T-helper 1 cell treated with Interleukin-12 subunit alpha and Interleukin-12 subunit beta and Interleukin-4 antibody, amounts not matched to agents 30 μg/mL and 1 μg/mL, for 36 hours (primary cell): ENCODE measurements around the gene SLC26A11.

ENCODE experiments used
- H3K27ac Mint-ChIP-seq: one replicate; pipeline ENCODE4 v1.8.0; 2021; ENCODE audit warnings: mild to moderate bottlenecking, mixed read lengths
- H3K27me3 Mint-ChIP-seq: one replicate; pipeline ENCODE4 v1.8.0; 2021; ENCODE audit warnings: low read depth, mixed read lengths
- H3K36me3 Mint-ChIP-seq: one replicate; pipeline ENCODE4 v1.8.0; 2021; ENCODE audit warnings: low read depth, mixed read lengths
- H3K4me1 Mint-ChIP-seq: one replicate; pipeline ENCODE4 v1.8.0; 2021; ENCODE audit warnings: low read depth, mixed read lengths
- H3K4me3 Mint-ChIP-seq: one replicate; pipeline ENCODE4 v1.8.0; 2021; ENCODE audit warnings: mild to moderate bottlenecking, moderate library complexity, mixed read lengths
- H3K9me3 Mint-ChIP-seq: one replicate; pipeline ENCODE4 v1.8.0; 2021; ENCODE audit warnings: mixed read lengths

SLC26A11 gene

DNA sequence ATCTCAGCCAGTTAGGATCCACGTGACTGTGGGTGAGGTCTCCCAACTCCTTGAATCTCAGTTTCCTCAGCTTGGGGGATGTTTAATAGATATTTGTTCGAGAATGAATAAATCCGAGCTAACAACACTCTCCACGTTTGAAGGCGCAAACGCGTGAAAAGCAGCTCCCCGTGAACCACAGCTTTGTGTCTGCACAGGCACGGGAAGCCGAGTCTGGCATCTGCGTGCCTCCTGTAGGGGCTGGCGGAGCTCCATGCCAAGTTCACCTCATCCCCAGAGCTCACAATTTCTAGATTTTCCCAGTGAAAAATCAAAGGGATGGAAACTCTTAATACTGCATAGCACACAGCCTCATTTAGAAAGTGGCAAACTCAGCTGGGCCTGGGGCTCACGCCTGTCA lies 14.4 kb upstream of the SLC26A11 start:
- no peaks in the 10 kb centered on the region for H3K27me3 Mint-ChIP-seq
- H3K4me3 Mint-ChIP-seq = no peak overlapping the region
- H3K36me3 Mint-ChIP-seq = peaks cover 5% of the 10 kb centered on the region
- H3K27ac Mint-ChIP-seq = no peak overlapping the region
- H3K4me1 Mint-ChIP-seq = no peaks in the 10 kb centered on the region
- no peaks in the 10 kb centered on the region for H3K9me3 Mint-ChIP-seq

DNA sequence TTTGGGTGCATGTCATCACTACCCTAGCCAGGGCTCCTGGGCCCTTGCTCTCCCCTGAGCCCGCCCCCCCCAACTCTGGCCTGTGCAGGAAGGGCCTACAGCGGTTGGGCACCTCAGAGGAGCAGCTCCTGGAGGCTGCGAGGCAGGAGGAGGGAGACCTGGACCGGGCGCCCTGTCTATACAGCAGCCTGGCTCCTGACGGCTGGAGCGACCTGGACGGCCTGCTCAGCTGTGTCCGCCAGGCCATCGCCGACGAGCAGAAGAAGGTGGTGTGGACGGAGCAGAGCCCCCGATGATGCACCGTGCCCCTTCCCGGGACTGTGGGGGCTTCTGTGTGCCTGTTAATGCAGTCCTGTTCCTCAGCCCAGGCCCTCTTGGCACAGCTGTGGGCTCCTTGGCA lies 12.2 kb upstream of the SLC26A11 start:
- Mint-ChIP-seq H3K27ac (no peak overlapping the region), H3K4me1 (no peaks in the 10 kb centered on the region), H3K4me3 (no peak overlapping the region), H3K36me3 (peaks cover 5% of the 10 kb centered on the region), H3K9me3 (no peaks in the 10 kb centered on the region), H3K27me3 (no peaks in the 10 kb centered on the region)

DNA sequence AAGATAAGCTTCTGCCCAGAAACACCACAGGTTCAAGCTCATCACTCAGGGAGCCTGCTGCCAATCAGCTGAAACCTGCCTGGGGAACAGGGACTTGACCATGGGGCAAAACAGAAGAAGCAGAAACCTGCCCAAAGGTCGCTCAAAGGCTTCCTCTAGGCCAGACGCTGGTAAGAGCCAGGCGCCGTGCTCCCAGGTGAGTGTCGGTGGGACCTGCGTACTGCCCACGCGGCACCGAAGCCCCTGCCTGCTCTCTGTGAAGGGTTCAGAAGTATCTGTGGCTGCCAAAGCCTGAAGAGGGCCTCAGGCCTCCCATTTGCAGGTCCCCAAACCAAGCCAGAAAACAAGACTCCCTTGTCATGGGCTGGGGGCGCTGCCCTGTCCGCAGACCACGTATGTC lies 10.5 kb upstream of the SLC26A11 start:
- H3K4me3 Mint-ChIP-seq = no peak overlapping the region
- H3K9me3 Mint-ChIP-seq = no peaks in the 10 kb centered on the region
- H3K36me3 Mint-ChIP-seq = peaks cover 3% of the 10 kb centered on the region
- no peaks in the 10 kb centered on the region for H3K27me3 Mint-ChIP-seq
- H3K4me1 Mint-ChIP-seq = no peaks in the 10 kb centered on the region
- H3K27ac Mint-ChIP-seq = no peak overlapping the region

DNA sequence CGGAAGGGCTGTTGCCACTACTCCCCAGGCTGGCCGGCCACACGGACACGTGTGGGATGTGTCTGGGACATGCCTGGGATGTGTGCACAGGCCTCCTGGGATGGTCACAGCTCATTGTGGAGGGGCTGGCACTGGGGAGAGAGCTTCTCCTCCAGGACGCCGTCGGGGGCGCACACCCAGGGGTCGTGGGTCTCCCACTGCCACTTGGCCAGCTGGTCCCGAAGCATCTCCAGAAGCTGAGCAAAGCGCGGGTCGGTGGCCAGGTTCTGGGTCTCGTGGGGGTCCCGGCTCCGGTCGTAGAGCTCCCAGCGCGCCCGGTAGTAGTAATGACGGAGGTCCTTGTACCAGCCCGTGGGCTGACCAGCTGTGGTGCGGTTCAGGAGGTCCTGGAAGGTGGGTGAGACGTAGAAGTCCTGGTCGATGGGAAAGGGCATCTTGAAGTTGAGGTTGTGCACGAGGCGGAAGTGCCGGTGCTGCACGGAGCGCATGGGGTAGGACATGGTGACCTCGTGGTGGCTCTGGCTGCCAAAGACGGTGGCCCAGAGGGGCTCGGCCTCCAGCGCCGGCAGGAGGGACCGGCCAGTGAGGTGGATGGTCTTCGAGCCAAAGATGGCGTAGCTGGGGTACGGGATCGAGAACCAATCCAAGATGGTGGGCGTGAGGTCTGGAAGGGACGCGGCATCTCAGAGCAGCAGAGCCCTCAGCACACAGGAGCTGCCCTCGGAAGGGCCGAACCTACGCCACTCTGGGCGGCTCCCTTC lies 9.7 kb upstream of the SLC26A11 start:
- Mint-ChIP-seq H3K4me3 (no peak overlapping the region), H3K27ac (no peak overlapping the region), H3K4me1 (no peaks in the 10 kb centered on the region), H3K36me3 (peaks cover 3% of the 10 kb centered on the region), H3K27me3 (no peaks in the 10 kb centered on the region), H3K9me3 (no peaks in the 10 kb centered on the region)

DNA sequence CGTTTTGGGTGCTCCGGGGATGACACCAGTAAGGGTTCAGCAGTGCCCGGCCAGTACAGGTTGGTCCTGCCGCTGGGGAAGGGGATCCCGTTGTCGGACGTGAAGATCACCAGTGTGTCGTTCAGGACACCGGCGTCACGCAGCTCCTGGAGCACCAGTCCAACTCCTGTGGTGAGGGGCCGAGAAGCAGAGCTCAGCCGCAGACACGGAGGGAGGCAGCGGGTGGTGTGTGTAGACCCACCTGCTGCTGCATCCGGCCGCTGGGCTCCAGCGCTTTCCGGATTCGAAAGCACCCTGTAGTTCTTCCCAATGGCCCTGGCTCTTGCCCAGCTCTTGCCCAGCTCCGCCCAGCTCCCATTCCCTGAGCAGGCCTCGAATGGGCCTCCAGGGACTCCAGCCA lies 8.1 kb upstream of the SLC26A11 start:
- Mint-ChIP-seq H3K36me3 (peaks cover 8% of the 10 kb centered on the region), H3K27me3 (no peaks in the 10 kb centered on the region), H3K4me1 (no peaks in the 10 kb centered on the region), H3K27ac (no peak overlapping the region), H3K4me3 (no peak overlapping the region), H3K9me3 (no peaks in the 10 kb centered on the region)

DNA sequence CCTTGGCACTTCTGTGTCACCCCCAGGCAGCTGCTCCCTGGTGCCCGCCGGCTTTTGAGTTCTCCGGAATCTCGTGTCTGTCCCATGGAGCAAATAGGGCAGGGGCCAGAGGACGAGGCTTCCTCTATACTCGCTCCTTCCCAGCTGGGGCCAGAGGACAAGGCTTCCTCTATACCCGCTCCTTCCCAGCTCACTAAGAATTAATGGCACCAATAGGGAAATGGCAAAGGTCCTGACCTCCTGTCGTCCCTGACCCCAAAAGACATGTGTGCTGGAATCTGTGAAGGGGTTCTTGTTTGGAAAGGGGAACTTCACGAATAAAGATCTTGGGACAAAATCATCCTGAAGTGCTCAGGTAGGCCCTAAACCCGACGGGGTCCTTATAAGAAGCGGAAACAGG lies 7.7 kb upstream of the SLC26A11 start:
- Mint-ChIP-seq H3K36me3 (peaks cover 9% of the 10 kb centered on the region), H3K27me3 (no peaks in the 10 kb centered on the region), H3K4me3 (no peak overlapping the region), H3K4me1 (no peaks in the 10 kb centered on the region), H3K9me3 (no peaks in the 10 kb centered on the region), H3K27ac (no peak overlapping the region)

DNA sequence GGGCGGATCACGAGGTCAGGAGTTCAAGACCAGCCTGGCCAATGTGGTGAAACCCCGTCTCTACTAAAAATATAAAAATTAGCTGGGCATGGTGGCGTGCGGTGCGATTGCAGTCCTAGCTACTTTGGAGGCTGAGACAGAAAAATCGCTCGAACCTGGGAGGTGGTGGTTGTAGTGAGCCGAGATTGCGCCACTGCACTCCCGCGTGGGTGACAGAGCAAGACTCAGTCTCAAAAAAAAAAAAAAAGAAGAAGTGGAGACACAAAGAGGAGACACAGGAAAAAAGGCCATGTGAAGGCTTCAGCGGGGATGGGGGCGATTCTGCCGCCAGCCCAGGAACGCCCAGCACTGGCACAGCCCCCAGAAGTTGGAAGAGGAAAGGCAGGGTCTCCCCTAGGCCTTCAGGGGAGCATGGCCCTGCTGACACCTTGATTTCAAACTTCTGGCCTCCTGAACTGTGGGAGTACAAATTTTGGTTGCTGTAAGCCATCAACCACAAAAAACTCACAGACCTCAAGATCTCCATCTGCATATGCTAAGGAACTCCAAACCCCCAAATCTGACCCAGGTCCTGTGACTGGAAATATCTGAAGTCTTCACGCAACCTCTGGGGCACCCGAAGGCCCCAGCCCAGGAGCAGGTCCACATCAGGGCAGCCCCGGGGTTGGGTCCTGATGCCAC lies 7.1 kb upstream of the SLC26A11 start:
- no peak overlapping the region for H3K4me3 Mint-ChIP-seq
- no peaks in the 10 kb centered on the region for H3K9me3 Mint-ChIP-seq
- H3K36me3 Mint-ChIP-seq = peaks cover 12% of the 10 kb centered on the region
- no peaks in the 10 kb centered on the region for H3K4me1 Mint-ChIP-seq
- H3K27ac Mint-ChIP-seq = peak overlapping the region; percentile 31
- no peaks in the 10 kb centered on the region for H3K27me3 Mint-ChIP-seq

DNA sequence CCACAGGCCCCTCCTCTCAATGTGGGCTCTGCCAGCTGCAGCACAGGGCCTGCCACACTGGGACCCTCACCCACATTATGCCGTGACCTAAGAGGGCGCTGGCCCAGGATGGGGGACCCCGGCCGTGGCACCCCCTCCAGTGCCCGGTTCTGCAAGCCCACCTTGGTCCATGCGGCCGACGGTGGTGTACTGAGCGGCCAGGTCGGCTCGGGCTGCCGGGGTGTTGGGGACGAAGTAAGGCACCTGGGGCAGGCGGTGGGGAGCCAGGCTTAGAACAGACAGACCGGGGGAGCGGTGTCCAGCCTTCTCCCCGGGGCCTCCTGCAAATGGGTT lies 6.6 kb upstream of the SLC26A11 start:
- Mint-ChIP-seq H3K27me3 (no peaks in the 10 kb centered on the region), H3K4me1 (no peaks in the 10 kb centered on the region), H3K27ac (peak overlapping the region; percentile 31), H3K36me3 (peaks cover 12% of the 10 kb centered on the region), H3K4me3 (no peak overlapping the region), H3K9me3 (no peaks in the 10 kb centered on the region)

DNA sequence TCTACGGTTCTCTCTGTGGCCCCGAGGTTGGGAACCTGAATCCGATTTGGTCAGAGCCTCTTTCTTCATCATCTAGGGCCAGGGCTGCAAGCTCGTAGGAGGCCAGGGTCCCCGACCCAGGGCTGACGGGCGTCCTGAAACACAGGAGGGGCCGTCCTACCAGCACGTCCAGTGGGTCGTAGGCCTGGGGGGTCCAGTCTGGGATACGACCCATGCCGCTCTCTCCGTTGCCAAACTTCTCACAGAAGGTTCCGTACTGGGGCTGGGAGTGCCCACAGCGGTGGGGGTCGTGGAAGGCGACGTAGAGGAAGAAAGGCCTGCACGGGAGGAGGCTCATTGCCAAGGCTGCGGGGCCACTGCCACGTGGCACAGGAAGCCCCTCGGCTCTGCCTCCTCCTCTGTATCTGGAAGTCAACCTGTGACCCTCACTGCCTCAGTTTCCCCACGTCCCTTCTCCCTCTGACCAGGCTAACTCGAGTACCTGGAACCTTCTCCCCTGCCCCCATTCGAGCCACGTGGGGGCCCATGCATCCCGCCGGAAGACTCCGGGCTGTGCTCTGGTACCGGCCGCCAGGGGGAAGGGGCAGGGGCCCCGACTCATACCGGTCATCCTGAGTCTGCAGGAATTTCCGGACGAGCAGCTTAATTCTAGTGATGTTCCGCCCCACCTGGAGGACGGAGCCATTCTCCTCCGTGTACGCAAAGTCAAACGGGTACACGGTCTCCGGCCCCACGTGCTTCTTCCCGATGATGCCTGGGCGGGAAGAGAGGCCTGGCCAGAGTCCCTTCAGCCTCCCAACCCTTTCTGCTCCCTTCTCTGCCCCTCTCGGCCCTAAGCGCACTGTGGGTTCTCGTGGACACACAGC lies 6.0 kb upstream of the SLC26A11 start:
- Mint-ChIP-seq H3K9me3 (no peaks in the 10 kb centered on the region), H3K36me3 (peaks cover 12% of the 10 kb centered on the region), H3K4me1 (peaks cover under 1% of the 10 kb centered on the region), H3K27me3 (no peaks in the 10 kb centered on the region), H3K4me3 (no peak overlapping the region), H3K27ac (no peak overlapping the region)

DNA sequence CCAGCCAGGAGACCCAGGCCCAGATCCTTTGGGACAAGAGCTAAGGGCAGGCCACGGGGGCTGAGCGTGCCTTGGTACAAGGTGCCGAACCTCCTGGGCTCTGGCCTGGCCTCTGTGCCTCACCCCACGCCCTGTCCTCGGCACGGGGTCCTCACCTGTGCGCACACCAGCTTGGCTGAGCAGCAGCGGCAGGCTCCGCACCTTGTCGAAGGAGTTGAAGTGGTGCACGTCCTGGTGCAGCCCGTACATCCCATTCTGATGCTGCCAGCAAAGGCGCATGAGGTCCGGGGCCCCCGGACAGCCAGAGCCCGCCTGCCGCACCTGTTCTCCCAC lies 5.4 kb upstream of the SLC26A11 start:
- Mint-ChIP-seq H3K27ac (no peak overlapping the region), H3K27me3 (no peaks in the 10 kb centered on the region), H3K4me3 (no peak overlapping the region), H3K4me1 (peaks cover 4% of the 10 kb centered on the region), H3K36me3 (peaks cover 12% of the 10 kb centered on the region), H3K9me3 (no peaks in the 10 kb centered on the region)

DNA sequence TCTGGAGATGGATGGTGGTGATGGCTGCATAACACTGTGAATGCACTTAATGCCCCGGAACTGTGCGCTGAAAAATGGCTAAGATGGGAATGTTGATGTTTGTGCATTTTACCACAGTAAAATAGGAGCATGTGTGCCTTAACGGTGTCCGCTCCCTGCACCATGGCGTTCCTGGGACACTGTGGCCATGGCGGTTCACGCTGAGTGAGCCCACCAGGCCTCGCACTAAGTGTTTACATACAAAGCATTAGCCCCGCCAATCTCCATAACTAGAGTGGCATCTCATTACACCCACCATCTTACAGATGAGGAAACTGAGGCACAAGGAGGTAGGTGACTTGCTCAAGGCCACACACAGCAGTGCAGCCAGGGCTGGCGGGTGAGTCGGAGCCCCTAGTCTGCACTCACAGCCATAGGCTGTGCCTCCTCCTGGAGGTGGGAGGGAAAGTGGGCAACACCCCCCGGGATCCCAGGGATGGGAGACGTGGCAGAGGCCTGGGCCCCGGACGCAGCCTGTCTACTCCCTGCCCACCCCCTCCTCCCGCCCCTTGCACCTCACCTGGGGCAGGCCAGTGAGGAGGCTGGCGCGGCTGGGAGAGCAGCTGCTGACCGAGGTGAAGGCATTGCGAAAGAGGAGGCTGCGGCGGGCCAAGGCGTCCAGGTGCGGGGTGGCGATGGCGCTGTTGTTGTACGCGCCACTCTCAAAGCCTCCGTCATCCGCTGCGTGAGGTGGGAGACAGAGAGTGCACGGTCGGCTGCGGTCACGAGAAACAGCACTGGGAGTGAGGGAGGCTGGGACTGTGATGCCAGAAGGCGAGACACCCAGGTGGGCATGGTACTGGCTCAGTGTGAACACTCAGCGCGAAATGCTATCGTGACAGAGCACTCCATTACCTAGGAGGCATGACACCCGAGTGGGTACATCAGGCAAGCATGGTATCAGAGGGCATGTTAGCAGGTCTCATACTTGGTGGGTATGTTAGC lies 3.5 kb upstream of the SLC26A11 start:
- no peak overlapping the region for H3K4me3 Mint-ChIP-seq
- no peaks in the 10 kb centered on the region for H3K9me3 Mint-ChIP-seq
- no peak overlapping the region for H3K27ac Mint-ChIP-seq
- H3K4me1 Mint-ChIP-seq = peaks cover 4% of the 10 kb centered on the region
- H3K36me3 Mint-ChIP-seq = peaks cover 9% of the 10 kb centered on the region
- no peaks in the 10 kb centered on the region for H3K27me3 Mint-ChIP-seq

DNA sequence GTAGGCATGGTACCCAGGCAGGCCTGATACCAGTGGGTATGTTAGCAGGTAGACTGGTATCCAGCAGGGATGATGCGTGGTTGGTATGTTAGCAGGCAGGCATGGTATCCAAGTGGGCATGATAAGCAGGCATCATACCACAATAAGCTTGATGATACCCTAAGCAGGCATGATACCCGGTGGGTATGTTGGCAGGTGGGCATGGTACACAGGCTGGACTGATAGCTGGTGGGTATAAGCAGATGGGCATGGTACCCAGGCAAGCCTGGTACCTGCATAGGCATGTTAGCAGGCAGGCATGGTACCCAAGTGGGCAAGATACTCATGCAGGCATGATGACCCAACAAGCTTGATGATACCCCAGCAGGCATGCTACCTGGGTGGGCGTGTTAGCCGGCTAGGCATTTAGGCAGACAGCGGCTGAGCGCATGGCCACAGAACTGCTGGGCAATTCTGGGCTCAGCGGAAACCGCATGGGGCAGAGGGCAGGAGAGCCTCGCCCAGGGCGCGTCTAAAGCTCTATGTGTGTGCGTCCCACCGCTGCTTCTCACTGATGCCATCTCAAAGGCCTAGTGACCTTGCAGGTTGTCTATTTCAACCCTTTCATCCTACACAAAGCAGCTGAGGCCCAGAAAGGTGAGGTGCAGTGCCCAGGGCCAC lies 2.4 kb upstream of the SLC26A11 start:
- no peaks in the 10 kb centered on the region for H3K9me3 Mint-ChIP-seq
- H3K27me3 Mint-ChIP-seq = no peaks in the 10 kb centered on the region
- no peak overlapping the region for H3K27ac Mint-ChIP-seq
- peaks cover 4% of the 10 kb centered on the region for H3K4me1 Mint-ChIP-seq
- peaks cover 9% of the 10 kb centered on the region for H3K36me3 Mint-ChIP-seq
- no peak overlapping the region for H3K4me3 Mint-ChIP-seq

DNA sequence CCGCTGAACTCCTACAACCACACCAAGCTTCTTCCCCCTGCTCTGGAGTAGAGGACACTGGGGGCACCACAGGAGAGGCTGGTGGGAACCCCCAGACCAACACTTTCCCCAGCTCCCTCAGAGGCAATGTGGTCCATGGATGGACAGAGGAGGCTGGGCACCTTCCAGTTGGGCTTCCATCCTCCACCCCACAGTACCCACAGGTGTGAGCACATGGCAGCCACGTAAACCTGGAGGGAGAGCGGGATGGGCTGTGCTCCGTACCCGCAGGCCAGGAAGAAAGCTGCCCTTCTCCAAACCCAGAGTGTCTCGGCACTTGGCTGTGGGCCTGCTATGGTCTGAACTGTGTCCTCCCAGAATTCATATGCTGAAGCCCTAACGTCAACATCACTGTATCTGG lies 1.8 kb upstream of the SLC26A11 start:
- Mint-ChIP-seq H3K9me3 (no peaks in the 10 kb centered on the region), H3K27me3 (no peaks in the 10 kb centered on the region), H3K4me1 (peaks cover 4% of the 10 kb centered on the region), H3K36me3 (peaks cover 9% of the 10 kb centered on the region), H3K27ac (no peak overlapping the region), H3K4me3 (peak overlapping the region; percentile 86)
